HG03139 (cell line): ENCODE results near the gene ARHGEF10L.

Source experiments
- ATAC-seq: cut with Tn5 transposase; IDR thresholded peaks from one replicate; pipeline ENCODE4 v1.9.1; 2021; ENCODE audit not compliant: unreplicated experiment

ARHGEF10L gene

DNA sequence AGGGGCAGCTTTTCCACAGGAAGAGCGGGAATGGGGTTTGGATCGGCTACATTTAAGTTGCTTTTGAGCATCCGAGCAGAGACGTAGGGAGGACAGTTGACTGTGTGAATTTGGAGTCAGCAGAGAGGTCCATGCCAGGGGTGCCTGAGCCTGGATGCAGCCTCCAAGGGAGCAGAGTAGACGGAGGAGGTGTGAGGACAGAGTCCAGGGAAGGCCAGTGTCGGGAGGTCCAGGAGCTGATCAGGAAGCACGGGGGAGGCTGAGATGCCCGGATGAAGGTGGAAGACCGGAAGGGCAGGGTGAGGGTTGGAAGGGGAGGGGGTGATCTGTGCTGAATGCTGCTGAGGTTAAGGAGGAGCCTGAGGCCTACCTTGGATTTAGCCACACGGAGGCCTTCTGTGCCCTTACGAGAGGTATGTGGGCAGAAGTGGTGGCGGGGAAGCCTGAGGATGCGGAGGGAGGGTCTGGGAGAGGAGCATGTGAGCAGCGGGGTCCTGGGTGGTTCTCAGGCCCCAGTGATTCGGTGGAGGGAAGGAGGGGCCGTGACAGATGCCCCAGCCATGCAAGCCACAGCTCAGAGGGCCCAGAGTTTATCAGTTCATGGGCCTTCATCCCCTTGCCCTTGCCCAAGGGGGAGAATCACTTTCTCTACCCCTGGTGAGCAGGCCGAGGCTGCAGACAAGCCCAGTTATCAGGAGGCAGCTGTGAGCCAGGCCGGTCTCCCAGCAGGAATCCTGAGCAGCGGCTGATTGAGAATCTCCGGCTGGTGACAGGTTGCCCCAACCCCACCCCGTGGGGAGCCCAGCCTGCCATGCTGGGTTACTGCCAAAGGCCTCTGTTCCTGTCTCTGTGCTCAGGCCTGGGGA is 161.7 kb downstream of the ARHGEF10L start:
- ATAC-seq: no peak

DNA sequence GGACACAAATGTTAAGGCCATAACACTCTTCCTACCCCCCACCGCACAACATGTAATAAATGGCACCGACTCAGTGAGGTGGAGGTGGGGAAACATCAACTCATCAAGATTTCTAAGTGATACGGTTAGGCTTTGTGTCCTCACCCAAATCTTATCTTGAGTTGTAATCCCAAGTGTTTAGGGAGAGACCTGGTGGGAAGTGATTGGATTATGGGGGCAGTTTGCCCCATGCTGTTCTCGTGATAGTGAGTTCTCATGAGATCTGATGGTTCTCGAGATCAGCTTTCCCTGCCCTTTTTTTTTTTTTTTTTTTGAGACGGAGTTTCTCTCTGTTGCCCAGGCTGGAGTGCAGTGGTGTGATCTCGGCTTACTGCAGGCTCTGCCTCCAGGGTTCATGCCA is 164.7 kb downstream of the ARHGEF10L start:
- no peak for ATAC-seq

DNA sequence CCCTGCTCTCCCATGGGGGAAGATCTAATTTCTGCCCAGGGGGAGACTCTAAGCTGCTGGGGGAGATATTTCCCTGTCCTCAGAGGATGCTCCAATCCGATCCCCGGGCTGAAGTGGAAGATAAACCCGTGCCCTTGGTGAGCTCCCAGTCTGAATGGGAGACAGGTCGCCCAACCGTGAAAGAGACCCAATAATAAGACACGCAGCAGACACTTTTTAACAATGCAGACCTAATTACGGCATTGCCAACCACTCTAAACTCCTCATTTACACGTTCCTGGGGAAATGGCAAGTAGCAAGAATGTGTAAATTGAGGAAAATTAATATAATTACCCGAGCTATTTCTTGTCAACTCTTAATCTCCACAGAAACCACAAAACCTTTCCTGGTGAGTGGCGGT is 166.9 kb downstream of the ARHGEF10L start:
- ATAC-seq: no peak

DNA sequence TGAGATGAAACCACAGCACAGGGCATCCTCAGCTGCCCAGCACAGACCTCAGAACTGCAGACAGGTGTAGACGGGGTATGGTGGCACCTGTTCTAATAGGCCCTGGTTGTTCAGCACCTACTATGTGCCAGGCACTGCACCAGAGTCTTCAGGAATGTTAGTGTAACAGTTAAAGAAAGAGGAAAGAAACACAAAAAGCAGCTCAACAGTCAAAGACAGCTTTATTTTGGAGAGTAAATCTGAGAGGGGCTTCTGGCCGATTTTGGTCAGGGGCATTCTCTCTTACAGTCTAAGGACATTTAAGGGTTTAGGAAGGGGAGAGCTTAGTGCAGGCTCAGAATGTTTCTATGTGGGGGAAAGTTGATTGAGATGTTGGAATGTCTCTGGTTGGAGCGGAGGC is 170.5 kb downstream of the ARHGEF10L start:
- no peak for ATAC-seq

DNA sequence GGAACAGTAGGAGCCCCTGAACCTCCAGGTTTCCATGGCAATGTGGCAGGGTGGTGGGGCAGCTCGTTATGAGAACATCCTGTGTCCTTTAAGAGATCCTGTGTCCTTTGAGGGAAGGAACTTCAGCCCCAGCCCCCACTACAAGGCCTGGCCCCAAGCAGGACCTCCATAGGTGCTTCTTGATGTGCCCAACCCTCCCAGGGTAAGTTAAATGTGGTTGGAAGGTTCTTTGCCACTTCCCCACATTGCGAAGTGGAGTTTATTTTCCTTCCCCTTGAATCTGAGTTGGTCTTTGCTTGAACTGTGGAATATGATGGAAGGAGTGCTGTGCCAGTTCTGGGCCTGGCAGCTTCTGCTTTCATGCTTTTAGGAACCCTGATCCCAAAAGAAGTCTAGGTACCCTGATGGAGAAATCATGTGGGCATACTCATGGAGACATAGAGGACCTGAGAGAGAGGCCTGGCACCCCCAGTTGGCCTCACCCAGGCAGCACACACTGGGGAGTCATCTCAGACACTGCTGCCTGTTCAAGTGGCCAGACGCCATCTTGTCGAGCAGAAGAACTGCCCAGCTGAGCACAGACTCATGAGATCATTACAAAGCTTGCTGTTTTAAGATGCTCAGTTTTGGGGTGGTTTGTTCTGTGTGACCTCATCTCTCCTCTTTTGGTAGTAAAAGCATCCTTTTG is 171.5 kb downstream of the ARHGEF10L start:
- ATAC-seq: no peak

DNA sequence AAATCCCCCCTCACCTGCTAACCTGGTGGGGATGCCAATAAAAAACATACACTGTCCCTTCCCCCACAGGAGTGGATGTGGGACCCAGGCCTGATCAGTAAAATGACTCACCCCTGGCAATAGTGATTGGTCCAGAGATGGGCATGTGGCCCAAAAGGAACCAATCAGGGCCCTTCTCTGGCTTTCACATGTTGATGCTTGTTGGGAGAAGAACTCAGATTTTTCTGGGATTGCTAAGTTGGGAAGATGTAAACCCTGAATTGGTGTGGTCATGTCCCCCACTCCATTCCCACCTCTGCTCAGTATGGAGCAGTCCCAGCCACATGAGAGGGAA is 172.0 kb downstream of the ARHGEF10L start:
- no peak for ATAC-seq

DNA sequence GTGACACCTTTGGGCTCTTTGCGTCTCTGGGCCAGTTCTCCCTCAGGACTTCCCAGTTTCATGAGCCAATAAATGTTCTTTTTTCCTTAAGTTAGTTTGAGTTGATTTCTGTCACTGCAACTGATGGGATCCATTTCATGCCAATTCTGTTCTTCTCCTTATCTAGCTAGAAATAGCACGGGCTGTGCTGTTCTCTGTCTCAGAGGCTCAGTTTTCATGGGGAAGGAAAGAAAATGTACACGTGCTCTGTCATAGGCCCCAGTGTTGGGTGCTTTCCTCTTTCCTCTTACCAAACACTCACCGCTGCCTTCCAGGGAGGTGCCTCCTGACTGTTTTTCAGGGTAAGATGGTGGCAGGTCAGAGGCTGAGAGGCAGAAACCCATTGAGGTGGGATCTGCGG is 172.4 kb downstream of the ARHGEF10L start:
- ATAC-seq: no peak

DNA sequence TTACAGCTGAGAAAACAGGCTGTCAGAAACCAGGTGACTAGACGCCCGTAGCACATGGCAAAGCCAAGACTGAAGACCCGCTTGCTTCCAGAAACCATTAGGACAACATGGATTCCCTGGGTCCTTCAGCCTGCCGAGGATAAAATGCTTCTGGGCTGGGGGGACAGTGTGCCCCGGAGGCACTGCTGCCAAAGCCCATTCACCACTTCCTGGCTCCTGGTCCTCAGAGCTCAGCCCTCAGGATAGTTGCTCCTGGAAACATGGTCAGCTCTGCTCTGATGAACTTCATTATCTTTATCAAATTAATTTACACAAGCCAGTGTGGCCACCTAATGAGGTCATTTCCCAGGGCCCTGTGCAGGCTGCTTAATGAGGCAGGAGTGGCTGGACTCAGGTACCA is 174.5 kb downstream of the ARHGEF10L start:
- ATAC-seq: no peak

DNA sequence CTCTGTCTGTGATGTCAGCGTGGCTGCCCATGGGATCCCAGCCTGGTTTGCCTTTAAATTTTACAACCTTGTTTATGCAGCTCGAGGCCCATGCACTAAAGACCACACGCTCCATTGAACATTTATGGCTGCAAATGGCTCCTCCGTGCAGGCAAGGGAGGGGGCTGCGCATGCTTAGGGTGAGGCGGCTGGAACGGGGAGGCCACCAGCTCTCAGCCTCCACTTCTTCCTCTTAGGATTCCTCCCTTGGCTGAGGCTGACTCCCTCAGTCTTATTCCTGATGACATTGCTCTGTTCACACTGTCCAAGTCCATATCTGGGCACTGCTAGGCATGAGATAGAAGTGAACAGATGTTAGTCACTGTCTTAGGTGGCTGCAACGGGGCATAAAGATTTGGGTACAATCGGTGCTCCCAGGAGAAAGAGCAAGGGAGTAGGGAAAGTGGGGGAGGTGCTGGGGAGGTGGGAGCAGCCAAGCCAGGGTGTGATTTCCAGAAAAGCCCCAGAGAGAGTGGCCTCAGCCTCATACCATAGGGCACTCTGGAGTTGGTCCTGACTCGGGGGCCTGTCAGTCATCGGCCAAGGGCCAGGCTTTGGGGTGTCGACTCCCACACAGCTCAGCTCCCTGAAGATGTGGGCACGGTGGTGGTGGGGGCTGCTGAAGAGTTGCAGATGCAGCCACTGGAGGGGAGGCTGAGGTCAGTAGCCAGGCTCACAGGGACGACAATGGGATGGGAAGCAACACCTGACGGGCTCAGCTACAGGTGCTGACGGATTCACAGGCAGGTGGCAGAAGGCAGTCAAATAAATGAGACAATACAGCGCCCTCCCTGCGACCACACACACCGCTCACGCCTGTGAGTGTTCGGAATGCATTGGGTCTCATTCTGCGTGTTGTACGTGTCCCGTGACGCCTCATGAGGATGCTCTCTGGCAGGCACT is 178.4 kb downstream of the ARHGEF10L start:
- no peak for ATAC-seq

DNA sequence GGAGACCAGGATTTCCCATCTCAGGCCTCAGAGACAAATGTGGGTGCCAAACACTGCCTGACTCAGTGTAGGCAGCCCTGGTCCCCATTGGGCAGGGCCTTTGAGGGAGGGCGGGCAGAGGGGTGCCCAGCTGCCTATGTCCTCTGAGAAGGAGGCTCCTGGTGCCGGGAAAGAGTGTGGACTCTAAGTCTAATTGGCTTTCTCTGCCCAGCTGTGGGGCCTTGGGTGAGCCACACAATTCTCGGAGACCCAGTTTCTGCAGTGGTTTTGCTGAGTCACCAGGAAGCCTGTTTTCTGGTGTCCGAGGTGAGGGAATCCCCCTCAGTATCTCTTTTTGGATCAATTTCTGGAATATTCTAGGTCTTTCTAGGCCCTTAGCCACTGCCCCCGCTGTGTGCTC is 180.4 kb downstream of the ARHGEF10L start:
- ATAC-seq: no peak

DNA sequence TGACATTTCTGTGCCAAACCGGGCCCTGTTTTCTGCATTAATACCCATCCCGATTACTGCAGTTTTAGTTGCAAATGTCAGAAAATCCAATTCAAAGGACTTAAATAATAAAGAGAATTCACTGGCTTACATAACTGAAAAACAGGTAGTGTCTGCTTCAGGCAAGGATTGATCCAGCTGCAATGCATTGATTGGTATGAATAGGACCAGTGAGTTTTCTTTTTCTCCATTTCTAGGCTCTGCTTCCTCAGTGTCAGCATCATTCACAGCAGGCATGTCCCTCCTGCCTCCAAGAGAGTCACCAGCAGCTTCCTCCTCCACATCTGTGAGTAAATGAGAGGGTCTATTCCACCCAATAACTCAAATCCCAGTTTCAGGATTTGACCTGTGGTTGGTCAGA is 181.9 kb downstream of the ARHGEF10L start:
- ATAC-seq: no peak

DNA sequence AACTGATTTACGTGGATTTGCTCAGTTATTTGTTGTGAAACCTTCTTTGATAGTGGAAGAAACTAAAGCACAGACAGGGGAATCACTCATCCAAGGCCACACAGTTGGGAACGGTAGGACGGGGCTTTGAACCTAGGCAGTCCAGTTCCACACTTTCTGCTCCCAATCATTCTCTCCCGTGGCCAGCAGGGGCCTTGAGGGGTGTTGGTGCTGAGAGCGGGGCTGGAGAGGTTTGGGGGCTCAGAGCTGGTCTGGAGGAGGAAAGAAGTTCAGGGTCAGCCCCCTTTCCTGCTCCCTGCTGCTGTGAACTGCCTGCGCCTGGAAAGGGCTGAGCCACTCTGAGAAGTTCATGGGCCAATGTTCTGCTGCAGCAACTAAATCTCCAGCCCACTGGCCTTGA is 184.2 kb downstream of the ARHGEF10L start:
- ATAC-seq: no peak

DNA sequence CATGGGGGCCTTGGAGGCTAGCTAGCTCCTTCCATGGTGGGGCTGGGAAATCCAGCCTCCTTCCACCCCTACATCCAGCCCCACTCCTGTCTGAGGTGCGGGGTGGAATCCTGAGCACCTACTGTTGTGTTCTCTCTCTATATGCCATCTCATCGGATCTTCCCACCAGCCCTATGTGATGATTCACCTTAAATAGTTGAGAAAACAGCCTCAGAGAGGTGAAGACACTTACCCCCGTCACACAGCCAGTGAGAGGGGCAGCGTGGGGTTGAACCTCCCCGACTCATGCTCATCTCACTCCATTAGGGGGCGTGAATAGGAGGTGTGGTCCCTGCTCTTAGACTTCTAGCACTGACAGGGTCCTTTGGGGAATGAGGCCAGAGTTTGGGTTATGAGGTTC is 184.7 kb downstream of the ARHGEF10L start:
- no peak for ATAC-seq

DNA sequence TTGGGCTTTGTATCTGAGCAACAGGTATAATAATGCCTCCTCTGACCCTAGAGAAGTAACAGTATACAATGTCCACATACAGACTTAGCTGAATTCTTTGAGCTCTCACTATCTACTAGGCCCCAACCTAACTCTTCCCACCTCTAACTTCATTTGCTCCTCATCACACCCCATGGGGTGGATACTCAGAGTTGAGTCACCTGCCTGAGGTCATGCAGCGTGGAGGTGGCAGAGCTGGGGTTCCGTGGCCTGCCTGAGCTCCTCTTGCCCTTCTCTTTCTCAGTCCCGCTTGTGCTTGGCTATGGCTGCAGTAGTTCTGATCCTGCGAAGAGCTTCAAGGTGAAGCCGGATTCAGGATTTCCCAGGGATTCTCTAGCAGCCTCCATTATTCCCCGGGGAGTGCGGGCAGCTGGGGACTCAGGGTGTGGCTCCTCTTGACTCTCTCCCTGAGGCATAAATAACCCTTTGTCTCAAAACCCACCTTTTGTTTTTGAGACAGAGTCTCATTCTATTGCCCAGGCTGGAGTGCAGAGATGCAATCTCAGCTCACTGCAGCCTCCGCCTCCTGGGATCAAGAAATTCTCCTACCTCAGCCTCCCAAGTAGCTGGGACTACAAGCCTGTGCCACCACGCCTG is 185.7 kb downstream of the ARHGEF10L start:
- ATAC-seq: no peak

DNA sequence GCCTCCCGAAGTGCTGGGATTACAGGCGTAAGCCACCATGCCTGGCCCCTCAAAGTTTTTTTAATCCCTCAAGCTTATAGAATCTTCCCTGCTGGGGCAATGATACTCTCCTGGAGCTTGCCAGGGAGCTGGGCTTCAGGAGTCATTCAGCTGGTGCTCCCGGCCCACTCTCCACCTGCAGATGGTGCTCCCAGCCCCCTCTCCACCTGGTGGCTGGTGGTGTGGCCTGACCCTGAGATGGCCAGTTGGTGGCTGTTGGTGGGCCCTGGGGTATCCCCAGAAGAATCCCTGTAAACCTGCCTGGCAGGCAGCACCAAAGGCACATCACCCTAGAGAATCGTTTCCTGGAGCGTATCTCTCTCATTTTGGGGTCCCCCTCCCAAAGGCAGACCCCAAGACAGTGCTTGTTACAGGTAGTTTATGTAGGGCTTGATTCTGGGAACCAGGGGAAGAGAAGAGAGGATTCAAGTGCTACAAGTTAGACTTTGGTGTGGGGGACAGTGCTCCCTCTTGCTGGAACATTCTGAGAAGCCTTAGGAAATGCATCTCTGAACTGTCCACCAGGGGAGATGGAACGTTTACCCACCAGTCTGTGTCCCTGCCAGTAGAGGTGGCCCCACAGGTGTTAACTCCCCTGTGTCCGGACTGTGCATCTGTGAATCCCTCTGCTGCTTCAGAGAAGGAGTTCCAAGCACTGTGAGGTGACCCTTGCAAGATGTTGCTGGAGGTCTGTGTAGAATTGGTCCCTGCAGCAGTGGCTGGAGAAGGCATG is 186.5 kb downstream of the ARHGEF10L start:
- ATAC-seq: no peak

DNA sequence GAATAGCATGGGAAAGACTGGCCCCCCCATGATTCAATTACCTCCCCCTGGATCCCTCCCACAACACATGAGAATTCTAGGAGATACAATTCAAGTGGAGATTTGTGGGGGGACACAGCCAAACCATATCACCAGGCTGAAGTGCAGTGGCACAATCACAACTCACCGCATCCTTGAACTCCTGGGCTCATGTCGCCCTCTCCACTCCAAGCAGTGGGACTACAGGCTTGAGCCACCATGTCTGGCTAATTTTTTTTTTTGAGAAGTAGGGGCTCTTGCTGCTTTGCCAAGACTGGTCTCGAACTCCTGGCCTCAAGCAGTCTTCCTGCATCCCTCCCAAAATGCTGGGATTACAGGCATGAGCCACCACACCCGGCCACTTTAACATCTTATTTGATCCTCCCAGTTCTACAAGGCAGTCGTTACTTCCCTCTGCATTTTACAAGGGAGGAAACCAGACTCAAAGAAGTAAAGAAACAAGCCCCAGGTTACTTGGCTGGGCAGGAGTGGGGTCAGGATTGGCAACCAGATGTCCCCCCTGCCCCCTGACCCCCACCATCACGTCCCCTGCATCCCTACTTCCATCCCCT is 188.7 kb downstream of the ARHGEF10L start:
- no peak for ATAC-seq

DNA sequence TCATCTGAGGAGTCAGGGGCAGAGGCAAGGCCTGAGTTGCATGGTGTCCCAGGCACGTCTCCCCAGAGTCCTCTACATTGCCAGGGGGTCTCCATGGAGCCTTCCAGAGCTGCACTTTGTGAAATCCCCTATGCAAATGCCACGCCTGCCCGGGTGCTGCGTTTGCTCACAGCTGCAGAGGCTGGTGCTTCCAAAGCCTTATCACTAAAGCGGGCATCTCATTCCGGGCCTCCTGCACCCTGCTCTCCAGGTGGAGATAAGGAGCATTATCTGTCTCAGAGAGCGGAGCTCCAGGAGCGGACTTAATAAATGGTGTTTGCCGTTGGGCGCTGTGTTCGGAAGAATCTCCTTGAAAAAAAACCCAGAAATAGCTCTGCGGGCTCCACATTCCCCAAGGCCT is 189.8 kb downstream of the ARHGEF10L start:
- no peak for ATAC-seq

DNA sequence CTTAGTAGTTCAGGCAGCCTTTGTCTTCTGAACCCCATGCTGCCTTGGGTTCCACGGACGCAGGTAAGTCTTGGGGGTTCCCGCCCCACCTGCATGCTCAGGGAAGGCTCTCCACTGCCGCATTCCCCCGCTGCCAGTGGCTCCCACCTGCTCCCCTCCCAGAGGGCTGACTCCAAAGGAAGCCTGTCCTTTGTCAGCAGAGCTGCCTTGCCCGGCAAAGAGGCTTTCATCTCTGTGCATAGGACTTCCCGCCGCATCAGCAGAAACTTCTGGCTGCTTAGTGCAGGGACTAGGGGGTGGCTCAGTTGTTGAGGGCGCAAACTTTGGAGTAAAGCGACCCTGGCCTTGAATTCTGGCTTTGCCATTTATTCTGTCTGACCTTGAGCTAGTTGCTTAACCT is 190.4 kb downstream of the ARHGEF10L start:
- ATAC-seq: no peak

DNA sequence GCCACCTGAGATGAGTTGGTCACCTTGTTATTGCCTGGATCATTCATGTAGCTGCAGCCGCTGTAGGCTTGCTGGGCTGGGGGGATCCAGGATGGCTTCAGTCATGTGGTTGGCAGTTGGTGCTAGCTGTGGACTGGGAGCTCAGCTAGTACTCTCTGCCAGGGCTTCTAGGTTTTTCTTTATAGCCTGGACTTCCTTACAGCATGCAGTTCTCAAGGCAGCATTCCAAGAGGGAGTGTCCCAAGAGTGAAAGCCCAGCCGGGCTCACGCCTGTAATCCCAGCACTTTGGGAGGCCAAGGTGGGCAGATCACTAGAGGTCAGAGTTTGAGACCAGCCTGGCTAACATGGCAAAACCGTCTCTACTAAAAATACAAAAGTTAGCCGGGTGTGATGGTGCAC is 192.0 kb downstream of the ARHGEF10L start:
- no peak for ATAC-seq

DNA sequence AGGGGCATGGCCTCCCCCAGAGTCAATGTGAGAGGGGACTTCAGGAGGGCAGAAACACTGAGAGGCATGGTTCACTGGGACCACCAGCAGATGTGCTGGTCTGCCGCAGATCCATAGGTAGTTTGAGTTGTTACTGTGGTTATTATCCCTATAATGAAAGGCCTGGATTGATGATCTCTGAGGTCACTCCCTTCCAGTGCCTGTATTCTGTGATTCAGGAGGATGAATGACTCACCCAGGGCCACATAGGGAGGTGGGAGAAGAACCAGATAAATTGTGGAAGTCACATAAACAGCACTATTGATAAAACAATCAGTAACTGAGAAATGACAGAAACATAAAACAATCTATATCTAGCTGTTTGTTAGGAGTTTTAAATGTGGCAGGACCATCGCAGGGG is 193.0 kb downstream of the ARHGEF10L start:
- no peak for ATAC-seq
